ENCODE measurements around the gene CTNNBL1. TPM values are rescaled to one million over a fixed set of nuclear protein-coding genes. Genes with fewer than 3 reads are reported as not detected.

CTNNBL1 gene
- total and polyA plus RNA-seq, 2 experiments from 2014 or later = 36.3 to 68.7 TPM

GRCh38 chr20:37901240-37901639, 207.4 kb downstream of the CTNNBL1 start:
- Mint-ChIP-seq H3K4me1 (peaks cover 37% of the 10 kb centered on the region), H3K27ac (no peak overlapping the region), H3K4me3 (no peak overlapping the region; the same call in 2 of the 3 replicates), H3K9me3 (no peaks in the 10 kb centered on the region; the same call in 2 of the 3 replicates), H3K27me3 (ENCODE audit: insufficient read depth, low read depth, poor library complexity) (peaks cover 25% of the 10 kb centered on the region), H3K36me3 (ENCODE audit: low read depth) (no peaks in the 10 kb centered on the region)
- H3K27ac ChIP-seq (ENCODE audit: low read depth) = no peak overlapping the region
- no peaks in the 10 kb centered on the region for H3F3A ChIP-seq (replicated peaks; ENCODE audit: low read depth)
- no peaks in the 10 kb centered on the region for H3K9me2 ChIP-seq (ENCODE audit: insufficient read depth)
- peak; percentile 86 for TF ChIP-seq REST (IDR thresholded peaks at IDR 0.05; ENCODE audit: unreplicated experiment)
- TF ChIP-seq, protein P1, sequence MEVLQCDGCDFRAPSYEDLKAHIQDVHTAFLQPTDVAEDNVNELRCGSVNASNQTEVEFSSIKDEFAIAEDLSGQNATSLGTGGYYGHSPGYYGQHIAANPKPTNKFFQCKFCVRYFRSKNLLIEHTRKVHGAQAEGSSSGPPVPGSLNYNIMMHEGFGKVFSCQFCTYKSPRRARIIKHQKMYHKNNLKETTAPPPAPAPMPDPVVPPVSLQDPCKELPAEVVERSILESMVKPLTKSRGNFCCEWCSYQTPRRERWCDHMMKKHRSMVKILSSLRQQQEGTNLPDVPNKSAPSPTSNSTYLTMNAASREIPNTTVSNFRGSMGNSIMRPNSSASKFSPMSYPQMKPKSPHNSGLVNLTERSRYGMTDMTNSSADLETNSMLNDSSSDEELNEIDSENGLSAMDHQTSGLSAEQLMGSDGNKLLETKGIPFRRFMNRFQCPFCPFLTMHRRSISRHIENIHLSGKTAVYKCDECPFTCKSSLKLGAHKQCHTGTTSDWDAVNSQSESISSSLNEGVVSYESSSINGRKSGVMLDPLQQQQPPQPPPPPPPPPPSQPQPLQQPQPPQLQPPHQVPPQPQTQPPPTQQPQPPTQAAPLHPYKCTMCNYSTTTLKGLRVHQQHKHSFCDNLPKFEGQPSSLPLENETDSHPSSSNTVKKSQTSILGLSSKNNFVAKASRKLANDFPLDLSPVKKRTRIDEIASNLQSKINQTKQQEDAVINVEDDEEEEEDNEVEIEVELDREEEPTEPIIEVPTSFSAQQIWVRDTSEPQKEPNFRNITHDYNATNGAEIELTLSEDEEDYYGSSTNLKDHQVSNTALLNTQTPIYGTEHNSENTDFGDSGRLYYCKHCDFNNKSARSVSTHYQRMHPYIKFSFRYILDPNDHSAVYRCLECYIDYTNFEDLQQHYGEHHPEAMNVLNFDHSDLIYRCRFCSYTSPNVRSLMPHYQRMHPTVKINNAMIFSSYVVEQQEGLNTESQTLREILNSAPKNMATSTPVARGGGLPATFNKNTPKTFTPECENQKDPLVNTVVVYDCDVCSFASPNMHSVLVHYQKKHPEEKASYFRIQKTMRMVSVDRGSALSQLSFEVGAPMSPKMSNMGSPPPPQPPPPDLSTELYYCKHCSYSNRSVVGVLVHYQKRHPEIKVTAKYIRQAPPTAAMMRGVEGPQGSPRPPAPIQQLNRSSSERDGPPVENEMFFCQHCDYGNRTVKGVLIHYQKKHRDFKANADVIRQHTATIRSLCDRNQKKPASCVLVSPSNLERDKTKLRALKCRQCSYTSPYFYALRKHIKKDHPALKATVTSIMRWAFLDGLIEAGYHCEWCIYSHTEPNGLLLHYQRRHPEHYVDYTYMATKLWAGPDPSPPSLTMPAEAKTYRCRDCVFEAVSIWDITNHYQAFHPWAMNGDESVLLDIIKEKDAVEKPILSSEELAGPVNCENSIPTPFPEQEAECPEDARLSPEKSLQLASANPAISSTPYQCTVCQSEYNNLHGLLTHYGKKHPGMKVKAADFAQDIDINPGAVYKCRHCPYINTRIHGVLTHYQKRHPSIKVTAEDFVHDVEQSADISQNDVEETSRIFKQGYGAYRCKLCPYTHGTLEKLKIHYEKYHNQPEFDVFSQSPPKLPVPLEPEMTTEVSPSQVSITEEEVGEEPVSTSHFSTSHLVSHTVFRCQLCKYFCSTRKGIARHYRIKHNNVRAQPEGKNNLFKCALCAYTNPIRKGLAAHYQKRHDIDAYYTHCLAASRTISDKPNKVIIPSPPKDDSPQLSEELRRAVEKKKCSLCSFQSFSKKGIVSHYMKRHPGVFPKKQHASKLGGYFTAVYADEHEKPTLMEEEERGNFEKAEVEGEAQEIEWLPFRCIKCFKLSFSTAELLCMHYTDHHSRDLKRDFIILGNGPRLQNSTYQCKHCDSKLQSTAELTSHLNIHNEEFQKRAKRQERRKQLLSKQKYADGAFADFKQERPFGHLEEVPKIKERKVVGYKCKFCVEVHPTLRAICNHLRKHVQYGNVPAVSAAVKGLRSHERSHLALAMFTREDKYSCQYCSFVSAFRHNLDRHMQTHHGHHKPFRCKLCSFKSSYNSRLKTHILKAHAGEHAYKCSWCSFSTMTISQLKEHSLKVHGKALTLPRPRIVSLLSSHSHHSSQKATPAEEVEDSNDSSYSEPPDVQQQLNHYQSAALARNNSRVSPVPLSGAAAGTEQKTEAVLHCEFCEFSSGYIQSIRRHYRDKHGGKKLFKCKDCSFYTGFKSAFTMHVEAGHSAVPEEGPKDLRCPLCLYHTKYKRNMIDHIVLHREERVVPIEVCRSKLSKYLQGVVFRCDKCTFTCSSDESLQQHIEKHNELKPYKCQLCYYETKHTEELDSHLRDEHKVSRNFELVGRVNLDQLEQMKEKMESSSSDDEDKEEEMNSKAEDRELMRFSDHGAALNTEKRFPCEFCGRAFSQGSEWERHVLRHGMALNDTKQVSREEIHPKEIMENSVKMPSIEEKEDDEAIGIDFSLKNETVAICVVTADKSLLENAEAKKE (CRISPR knock-in tag; IDR thresholded peaks at IDR 0.05) = no peak
- ATAC-seq (peak; percentile 48), DNase-seq (ENCODE audit: low spot score) (peak; percentile 82)
- no peak overlapping the region for H3K4me2 ChIP-seq
- H3K27me3 ChIP-seq (ENCODE audit: insufficient read depth) = peaks cover 14% of the 10 kb centered on the region
- no peak overlapping the region for H2AFZ ChIP-seq
- H3K36me3 ChIP-seq (ENCODE audit: insufficient read depth) = no peaks in the 10 kb centered on the region
- H3K79me2 ChIP-seq (replicated peaks; ENCODE audit: insufficient read depth) = no peaks in the 10 kb centered on the region
- no peak overlapping the region for H3K4me3 ChIP-seq
- H3K4me1 ChIP-seq (ENCODE audit: insufficient read depth) = no peaks in the 10 kb centered on the region
- H4K20me1 ChIP-seq (replicated peaks; ENCODE audit: insufficient read depth) = no peaks in the 10 kb centered on the region; the same call in 1 of the 2 replicates

Measured in GM23338 (cell line).